Subcutaneous abdominal adipose tissue (tissue), 5 donors: ENCODE results near the gene CDYL2.

Experiments
- H3K27ac ChIP-seq: one replicate; pipeline ENCODE4 v1.7.0; 2013; ENCODE audit warnings: low read depth, mild to moderate bottlenecking, inconsistent platforms, low read length, moderate library complexity
- H3K27me3 ChIP-seq, 5 donors: one replicate each; pipeline ENCODE4 v1.7.0; 2013; ENCODE audit warnings: low read length in 5 of 5, inconsistent platforms in 1 of 5; ENCODE audit not compliant: control insufficient read depth in 5 of 5, insufficient read depth in 4 of 5
- H3K36me3 ChIP-seq, 5 donors: one replicate each; pipeline ENCODE4 v1.7.0; 2013; ENCODE audit warnings: low read length in 5 of 5; ENCODE audit not compliant: control insufficient read depth in 5 of 5, insufficient read depth in 5 of 5
- H3K4me1 ChIP-seq, 5 donors: one replicate each; pipeline ENCODE4 v1.7.0; 2013; ENCODE audit warnings: low read length in 5 of 5, mild to moderate bottlenecking in 3 of 5, moderate library complexity in 1 of 5; ENCODE audit not compliant: control insufficient read depth in 5 of 5, insufficient read depth in 5 of 5
- H3K4me3 ChIP-seq, 5 donors: one replicate each; pipeline ENCODE4 v1.7.0; 2013; ENCODE audit warnings: low read length in 5 of 5, low read depth in 1 of 5
- H3K9ac ChIP-seq, 5 donors: one replicate each; pipeline ENCODE4 v1.7.0; 2013; ENCODE audit warnings: low read length in 5 of 5, mild to moderate bottlenecking in 4 of 5, moderate library complexity in 3 of 5
- H3K9me3 ChIP-seq, 5 donors: one replicate each; pipeline ENCODE4 v1.7.0; 2013; ENCODE audit warnings: low read length in 5 of 5; ENCODE audit not compliant: control insufficient read depth in 5 of 5
- donor health status: healthy.
- donor health status: healthy.
- donor health status: healthy.
- donor health status: healthy.
- donor health status: healthy.

Gene CDYL2

GRCh38 chr16:80759419-80760162 is 44.8 kb downstream of the CDYL2 start:
- Histone ChIP-seq H3K27me3 (no peaks in the 10 kb centered on the region), H3K4me3 (no peak overlapping the region), H3K9ac (no peak overlapping the region), H3K36me3 (no peaks in the 10 kb centered on the region), H3K27ac (no peak overlapping the region), H3K9me3 (no peaks in the 10 kb centered on the region), H3K4me1 (peaks cover 0 to 9% (median 0%) of the 10 kb centered on the region in 5 donors)

GRCh38 chr16:80754476-80754875 is 49.9 kb downstream of the CDYL2 start:
- Histone ChIP-seq H3K9me3 (no peaks in the 10 kb centered on the region), H3K4me3 (no peak overlapping the region), H3K27me3 (no peaks in the 10 kb centered on the region), H3K36me3 (no peaks in the 10 kb centered on the region), H3K4me1 (peaks cover 0 to 9% (median 2%) of the 10 kb centered on the region in 5 donors), H3K9ac (no peak overlapping the region), H3K27ac (no peak overlapping the region)

GRCh38 chr16:80752541-80752940 is 51.9 kb downstream of the CDYL2 start:
- H3K27ac ChIP-seq, result no peak overlapping the region
- no peaks in the 10 kb centered on the region for H3K9me3 ChIP-seq
- H3K36me3 ChIP-seq, result no peaks in the 10 kb centered on the region
- H3K9ac ChIP-seq, result no peak overlapping the region
- peaks cover 0 to 6% (median 2%) of the 10 kb centered on the region in 5 donors for H3K4me1 ChIP-seq
- H3K4me3 ChIP-seq, result no peak overlapping the region
- no peaks in the 10 kb centered on the region for H3K27me3 ChIP-seq

GRCh38 chr16:80751167-80751566 is 53.2 kb downstream of the CDYL2 start:
- Histone ChIP-seq H3K9ac (no peak overlapping the region), H3K36me3 (no peaks in the 10 kb centered on the region), H3K4me1 (peaks cover 4 to 14% (median 5%) of the 10 kb centered on the region in 5 donors), H3K9me3 (no peaks in the 10 kb centered on the region), H3K27me3 (no peaks in the 10 kb centered on the region), H3K4me3 (peak overlapping the region in 1 of 5 donors; percentile 11), H3K27ac (no peak overlapping the region)

GRCh38 chr16:80746231-80746630 is 58.2 kb downstream of the CDYL2 start:
- Histone ChIP-seq H3K4me1 (peaks cover 7 to 14% (median 12%) of the 10 kb centered on the region in 5 donors), H3K4me3 (no peak overlapping the region), H3K9ac (peak overlapping the region in 1 of 5 donors; percentile 99), H3K9me3 (no peaks in the 10 kb centered on the region), H3K27me3 (peaks cover 0 to 3% (median 0%) of the 10 kb centered on the region in 5 donors), H3K36me3 (peaks cover 0 to 5% (median 0%) of the 10 kb centered on the region in 5 donors), H3K27ac (no peak overlapping the region)

GRCh38 chr16:80744856-80745255 is 59.5 kb downstream of the CDYL2 start:
- Histone ChIP-seq H3K9ac (no peak overlapping the region), H3K4me1 (peaks cover 7 to 12% (median 11%) of the 10 kb centered on the region in 5 donors), H3K27ac (no peak overlapping the region), H3K36me3 (peaks cover 0 to 5% (median 0%) of the 10 kb centered on the region in 5 donors), H3K9me3 (peaks cover 0 to 6% (median 5%) of the 10 kb centered on the region in 5 donors), H3K27me3 (peaks cover 0 to 3% (median 0%) of the 10 kb centered on the region in 5 donors), H3K4me3 (no peak overlapping the region)

GRCh38 chr16:80743772-80744171 is 60.6 kb downstream of the CDYL2 start:
- Histone ChIP-seq H3K4me3 (no peak overlapping the region), H3K36me3 (peaks cover 0 to 5% (median 0%) of the 10 kb centered on the region in 5 donors), H3K27me3 (peaks cover 0 to 3% (median 0%) of the 10 kb centered on the region in 5 donors), H3K9me3 (peaks cover 0 to 10% (median 8%) of the 10 kb centered on the region in 5 donors), H3K27ac (no peak overlapping the region), H3K4me1 (peaks cover 7 to 12% (median 11%) of the 10 kb centered on the region in 5 donors), H3K9ac (no peak overlapping the region)

- Histone ChIP-seq H3K9me3 (peaks cover 0 to 10% (median 8%) of the 10 kb centered on the region in 5 donors), H3K27ac (no peak overlapping the region), H3K27me3 (peaks cover 0 to 3% (median 0%) of the 10 kb centered on the region in 5 donors), H3K9ac (no peak overlapping the region), H3K4me1 (peaks cover 7 to 12% (median 11%) of the 10 kb centered on the region in 5 donors), H3K4me3 (no peak overlapping the region), H3K36me3 (peaks cover 0 to 5% (median 0%) of the 10 kb centered on the region in 5 donors)
Observed at GRCh38 chr16:80743273-80743672, 61.1 kb downstream of the CDYL2 start.

- Histone ChIP-seq H3K4me1 (peaks cover 7 to 12% (median 11%) of the 10 kb centered on the region in 5 donors), H3K27me3 (peaks cover 0 to 3% (median 0%) of the 10 kb centered on the region in 5 donors), H3K4me3 (no peak overlapping the region), H3K27ac (no peak overlapping the region), H3K36me3 (peaks cover 0 to 5% (median 0%) of the 10 kb centered on the region in 5 donors), H3K9me3 (peaks cover 0 to 10% (median 8%) of the 10 kb centered on the region in 5 donors), H3K9ac (no peak overlapping the region)
Observed at GRCh38 chr16:80742331-80742730, 62.1 kb downstream of the CDYL2 start.

GRCh38 chr16:80741724-80742123 is 62.7 kb downstream of the CDYL2 start:
- Histone ChIP-seq H3K27me3 (peaks cover 0 to 3% (median 0%) of the 10 kb centered on the region in 5 donors), H3K27ac (no peak overlapping the region), H3K9ac (no peak overlapping the region), H3K4me3 (no peak overlapping the region), H3K36me3 (peaks cover 0 to 5% (median 0%) of the 10 kb centered on the region in 5 donors), H3K4me1 (peaks cover 7 to 12% (median 10%) of the 10 kb centered on the region in 5 donors), H3K9me3 (peaks cover 0 to 10% (median 8%) of the 10 kb centered on the region in 5 donors)
